ENCODE results near the gene FOXI2.

The FOXI2 gene

DNA sequence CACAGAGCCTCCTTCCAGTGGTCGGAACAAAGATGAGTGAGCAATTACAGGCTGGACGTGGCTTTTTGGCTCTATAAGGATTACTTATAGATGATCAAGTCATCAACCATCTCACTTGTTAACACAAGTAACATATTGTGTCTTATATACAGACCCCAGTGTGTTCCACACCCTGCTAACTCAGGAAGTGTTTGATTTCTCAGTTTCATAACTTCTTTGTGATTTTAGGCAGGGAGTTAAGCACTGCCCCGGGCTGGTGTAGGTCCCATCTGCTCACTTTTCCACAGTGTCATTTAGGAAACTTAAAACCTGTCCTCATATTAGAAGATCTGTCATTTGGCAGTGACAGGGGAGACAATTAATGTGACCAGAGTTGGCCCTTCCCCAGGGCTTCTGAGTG lies 6.2 kb downstream of the FOXI2 start:
- TF ChIP-seq, protein P1, sequence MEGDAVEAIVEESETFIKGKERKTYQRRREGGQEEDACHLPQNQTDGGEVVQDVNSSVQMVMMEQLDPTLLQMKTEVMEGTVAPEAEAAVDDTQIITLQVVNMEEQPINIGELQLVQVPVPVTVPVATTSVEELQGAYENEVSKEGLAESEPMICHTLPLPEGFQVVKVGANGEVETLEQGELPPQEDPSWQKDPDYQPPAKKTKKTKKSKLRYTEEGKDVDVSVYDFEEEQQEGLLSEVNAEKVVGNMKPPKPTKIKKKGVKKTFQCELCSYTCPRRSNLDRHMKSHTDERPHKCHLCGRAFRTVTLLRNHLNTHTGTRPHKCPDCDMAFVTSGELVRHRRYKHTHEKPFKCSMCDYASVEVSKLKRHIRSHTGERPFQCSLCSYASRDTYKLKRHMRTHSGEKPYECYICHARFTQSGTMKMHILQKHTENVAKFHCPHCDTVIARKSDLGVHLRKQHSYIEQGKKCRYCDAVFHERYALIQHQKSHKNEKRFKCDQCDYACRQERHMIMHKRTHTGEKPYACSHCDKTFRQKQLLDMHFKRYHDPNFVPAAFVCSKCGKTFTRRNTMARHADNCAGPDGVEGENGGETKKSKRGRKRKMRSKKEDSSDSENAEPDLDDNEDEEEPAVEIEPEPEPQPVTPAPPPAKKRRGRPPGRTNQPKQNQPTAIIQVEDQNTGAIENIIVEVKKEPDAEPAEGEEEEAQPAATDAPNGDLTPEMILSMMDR (conservative IDR thresholded peaks at IDR 0.05; ENCODE audit: low read length), result no peak
- DNase-seq (ENCODE audit: low read depth), result no peak
- H3K4me3 ChIP-seq (ENCODE audit: low read length), result no peak overlapping the region

DNA sequence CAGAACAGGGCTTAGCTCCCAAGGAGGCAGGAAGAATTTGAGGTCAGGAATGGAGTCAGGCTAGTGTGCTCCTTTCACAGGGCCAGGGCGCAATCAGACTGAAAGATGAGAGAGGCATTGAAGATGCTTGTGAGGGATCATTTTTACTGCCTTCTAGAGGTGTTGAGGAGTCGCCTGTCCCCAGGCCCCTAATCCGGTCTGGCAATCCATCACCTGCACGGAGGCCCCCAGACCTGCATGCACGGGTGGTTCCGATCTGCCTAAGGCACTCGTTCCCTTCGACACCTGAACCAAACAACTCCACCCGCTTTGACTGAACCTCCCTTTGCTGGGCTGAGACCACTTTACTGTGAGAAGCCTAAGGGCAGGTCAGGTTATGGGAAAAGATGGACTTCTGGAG lies 8.0 kb downstream of the FOXI2 start:
- TF ChIP-seq, protein P1 (conservative IDR thresholded peaks at IDR 0.05; ENCODE audit: low read length), result no peak
- DNase-seq (ENCODE audit: low read depth), result no peak
- H3K4me3 ChIP-seq (ENCODE audit: low read length), result no peak overlapping the region

DNA sequence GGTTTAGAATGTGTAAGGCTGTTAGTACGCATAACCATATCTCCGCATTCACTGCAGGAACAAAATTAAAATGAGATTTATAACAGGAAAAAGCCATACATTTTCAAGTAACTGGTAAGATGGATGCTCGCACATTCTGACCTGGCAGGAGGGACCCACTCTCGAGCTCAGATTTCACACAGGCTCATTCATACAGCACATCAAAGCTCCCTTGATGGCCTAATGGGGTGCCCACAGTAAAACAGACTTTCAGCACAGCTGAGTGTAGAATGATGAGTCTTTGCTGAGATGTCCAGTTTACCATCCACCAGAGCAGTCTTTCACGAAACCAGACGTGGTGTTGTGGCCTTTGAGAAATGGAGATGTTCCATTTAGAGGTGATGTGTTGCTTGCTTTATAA lies 8.9 kb downstream of the FOXI2 start:
- TF ChIP-seq, protein P1 (conservative IDR thresholded peaks at IDR 0.05; ENCODE audit: low read length), result no peak
- H3K4me3 ChIP-seq (ENCODE audit: low read length), result no peak overlapping the region
- no peak for DNase-seq (ENCODE audit: low read depth)

DNA sequence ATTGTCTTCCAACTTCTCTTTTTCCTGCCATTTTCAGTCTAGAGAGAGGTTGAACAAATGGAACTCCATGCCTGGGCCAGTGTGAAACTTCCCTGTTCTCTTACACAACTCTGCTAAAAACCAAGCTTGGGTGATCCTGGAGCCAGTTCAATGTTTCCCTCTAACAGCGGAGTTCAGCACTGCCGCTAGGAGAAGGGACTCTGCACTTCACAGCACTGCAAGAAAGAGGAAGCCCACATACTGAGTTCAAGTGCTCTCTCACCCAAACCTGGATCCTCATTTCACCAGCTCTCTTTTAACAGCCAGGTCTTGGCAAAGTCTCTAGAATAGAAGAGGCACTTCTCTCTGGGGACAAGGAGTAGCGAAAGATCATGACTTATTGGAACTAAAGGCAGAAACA lies 18.8 kb downstream of the FOXI2 start:
- no peak for DNase-seq (ENCODE audit: low read depth)
- TF ChIP-seq, protein P1 (conservative IDR thresholded peaks at IDR 0.05; ENCODE audit: low read length), result no peak
- no peak overlapping the region for H3K4me3 ChIP-seq (ENCODE audit: low read length)

DNA sequence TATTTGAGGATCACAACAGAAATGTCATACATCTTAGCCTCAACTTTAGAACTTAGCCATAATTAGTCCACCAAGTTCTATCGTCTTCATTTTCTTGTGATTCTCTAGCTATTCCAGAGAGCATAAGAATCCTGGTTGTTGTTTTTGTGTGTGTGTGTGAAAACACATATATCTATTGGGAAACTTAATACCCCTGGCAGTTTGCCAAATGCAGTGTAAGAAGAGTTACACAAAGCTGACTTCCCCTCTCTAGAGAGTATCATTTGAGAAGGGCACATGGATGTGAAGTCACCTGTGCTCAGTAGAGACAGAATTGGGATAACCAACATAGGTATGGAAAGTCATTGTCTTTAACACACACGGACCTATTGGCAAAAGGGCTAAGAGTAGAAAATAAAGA lies 19.3 kb downstream of the FOXI2 start:
- DNase-seq (ENCODE audit: low read depth), result no peak
- no peak overlapping the region for H3K4me3 ChIP-seq (ENCODE audit: low read length)
- TF ChIP-seq, protein P1 (conservative IDR thresholded peaks at IDR 0.05; ENCODE audit: low read length), result no peak

DNA sequence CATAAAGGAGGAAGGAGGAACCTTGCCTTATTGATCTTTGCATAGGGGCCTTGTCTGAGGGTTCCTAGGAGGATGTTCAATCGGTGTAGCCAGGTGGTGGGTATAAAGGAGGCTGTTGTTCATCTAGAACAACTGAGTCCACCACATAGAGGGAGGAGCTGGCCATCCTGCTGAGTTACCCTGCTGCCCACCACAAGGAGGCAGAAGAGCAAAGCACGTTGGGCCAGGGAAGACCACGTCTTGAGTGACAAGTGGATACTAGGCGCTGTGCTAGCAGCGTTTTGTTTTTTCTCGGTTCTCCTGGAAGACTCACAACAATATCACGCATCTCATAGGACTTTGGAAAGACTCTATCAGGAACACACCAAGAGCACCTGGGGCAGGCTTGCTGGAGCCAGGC lies 20.0 kb downstream of the FOXI2 start:
- TF ChIP-seq, protein P1 (conservative IDR thresholded peaks at IDR 0.05; ENCODE audit: low read length), result no peak
- no peak for DNase-seq (ENCODE audit: low read depth)

DNA sequence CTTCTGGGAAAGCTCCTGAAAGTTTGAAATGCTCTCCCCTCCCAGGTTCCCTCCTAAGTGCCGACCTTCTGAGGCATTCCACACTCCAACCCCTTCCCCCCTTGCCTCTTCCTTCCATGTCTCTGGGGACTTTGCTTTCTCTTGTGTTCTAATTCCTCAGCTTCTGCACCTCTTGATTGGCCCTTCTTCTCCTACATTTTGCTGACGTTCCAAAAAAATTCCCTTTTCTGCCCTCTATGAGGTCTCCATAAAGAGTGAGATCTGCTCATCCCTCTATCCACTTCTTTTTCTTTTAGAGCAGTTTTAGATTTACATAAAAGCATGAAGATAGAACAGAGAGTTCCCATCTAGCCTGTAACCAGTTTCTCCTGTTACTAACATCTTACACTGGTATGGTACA lies 22.3 kb downstream of the FOXI2 start:
- TF ChIP-seq, protein P1 (conservative IDR thresholded peaks at IDR 0.05; ENCODE audit: low read length), result no peak
- DNase-seq (ENCODE audit: low read depth), result no peak

More for the DNA sequence above, 20.0 kb downstream of the FOXI2 start:
- no peak overlapping the region for H3K4me3 ChIP-seq (ENCODE audit: low read length)

More for the DNA sequence above, 22.3 kb downstream of the FOXI2 start:
- H3K4me3 ChIP-seq (ENCODE audit: low read length), result no peak overlapping the region
